Endothelial cell of umbilical vein (primary cell): ENCODE data around the gene STK32C. TPM values are rescaled to one million over a fixed set of nuclear protein-coding genes. Genes with fewer than 3 reads are reported as not detected.

ENCODE experiments used
- BruUV-seq: library from RNA; stranded (reverse); fragments of 400-500 nt; replicated peaks from 2 replicates; lab custom pipeline; 2021; lab: Mats Ljungman, UMichigan
- CTCF ChIA-PET: fragments of 300-600, 350-600 bp; sonication (Branson Sonifier 250); formaldehyde crosslinking; loops from one replicate; lab custom pipeline; 2021; ENCODE audit warnings: antibody characterized with exemption, inconsistent platforms; lab: Charles Lee
- POLR2A ChIA-PET: fragments of 300-600, 350-600 bp; sonication (Branson Sonifier 250); formaldehyde crosslinking; loops from one replicate; lab custom pipeline; 2021; ENCODE audit warnings: antibody characterized with exemption, inconsistent platforms; lab: Charles Lee
- DNase-seq: peaks from one replicate; pipeline ENCODE4 v3.0.0-alpha.2; 2011; ENCODE audit warnings: low read depth, low spot score
- FAIRE-seq: peaks from 2 replicates; lab custom pipeline; 2011; peaks lifted over from hg19 to GRCh38; lab: Jason Lieb, UNC
- H2AFZ ChIP-seq: 2 replicates; pipeline ENCODE4 v1.6.0; 2012; ENCODE audit warnings: low read depth, low read length, control low read depth, inconsistent platforms
- H3K27ac ChIP-seq: 2 replicates; pipeline ENCODE4 v1.5.1; 2011; ENCODE audit warnings: low read depth, mild to moderate bottlenecking, control low read depth, low read length, moderate library complexity; ENCODE audit not compliant: insufficient read depth
- H3K27me3 ChIP-seq, 2 experiments: 2 replicates each; pipeline versions ENCODE4 v1.6.0 to v1.6.1; 2011; ENCODE audit warnings: low read length in 2 of 2, mixed read lengths in 1 of 2; ENCODE audit not compliant: control insufficient read depth in 2 of 2, insufficient read depth in 2 of 2
- H3K36me3 ChIP-seq, 2 experiments: 2 replicates in 1 of 2; 3 replicates in 1 of 2; pipeline ENCODE4 v1.5.1; 2011; ENCODE audit warnings: low read length in 2 of 2, mild to moderate bottlenecking in 1 of 2, moderate library complexity in 1 of 2; ENCODE audit not compliant: control insufficient read depth in 2 of 2, insufficient read depth in 2 of 2; ENCODE audit errors: extremely low read depth in 1 of 2
- H3K4me1 ChIP-seq: 3 replicates; pipeline ENCODE4 v1.5.1; 2011; ENCODE audit warnings: mild to moderate bottlenecking, low read length; ENCODE audit not compliant: control insufficient read depth, insufficient read depth; ENCODE audit errors: extremely low read depth
- H3K4me2 ChIP-seq: 2 replicates; pipeline ENCODE4 v1.6.1; 2011; ENCODE audit warnings: low read length, control low read depth, mixed read lengths; ENCODE audit not compliant: insufficient read depth
- H3K4me3 ChIP-seq, 3 experiments: fragments of 200-600 bp in 1 of 3; sonication (generic), shearing (Covaris generic) in 1 of 3; replicated peaks in 1 of 3; 2 replicates each; pipeline ENCODE4 v1.5.1; 2011 to 2016; ENCODE audit warnings: control low read depth in 3 of 3, low read length in 3 of 3, mild to moderate bottlenecking in 2 of 3, inconsistent platforms in 1 of 3, low read depth in 1 of 3, moderate library complexity in 1 of 3; ENCODE audit not compliant: insufficient read depth in 1 of 3
- H3K79me2 ChIP-seq: 2 replicates; pipeline ENCODE4 v1.6.0; 2012; ENCODE audit warnings: low read length, inconsistent platforms; ENCODE audit not compliant: control insufficient read depth, insufficient read depth
- H3K9ac ChIP-seq: replicated peaks from 2 replicates; pipeline ENCODE3; 2011; ENCODE audit warnings: low read length, control low read depth; ENCODE audit not compliant: insufficient read depth; ENCODE audit errors: extremely low read depth
- H3K9me1 ChIP-seq: replicated peaks from 3 replicates; pipeline ENCODE4 v1.6.0; 2011; ENCODE audit warnings: mild to moderate bottlenecking, low read length; ENCODE audit not compliant: control insufficient read depth, insufficient read depth; ENCODE audit errors: extremely low read depth
- H3K9me3 ChIP-seq: replicated peaks from 2 replicates; pipeline ENCODE4 v1.5.1; 2012; ENCODE audit warnings: low read length, inconsistent platforms; ENCODE audit not compliant: control insufficient read depth, insufficient read depth
- H4K20me1 ChIP-seq: replicated peaks from 2 replicates; pipeline ENCODE3; 2011; ENCODE audit warnings: mild to moderate bottlenecking, low read length; ENCODE audit not compliant: control insufficient read depth, insufficient read depth; ENCODE audit errors: extremely low read depth
- EZH2 ChIP-seq: IDR thresholded peaks from 2 replicates; pipeline ENCODE4 v1.6.1; 2012; ENCODE audit warnings: borderline replicate concordance, low read depth, mild to moderate bottlenecking, moderate library complexity, low read length, inconsistent platforms; ENCODE audit not compliant: severe bottlenecking
- FOS ChIP-seq: IDR thresholded peaks from 2 replicates; pipeline ENCODE4 v1.6.1; 2011; ENCODE audit warnings: mild to moderate bottlenecking, low read length, moderate library complexity, borderline replicate concordance; ENCODE audit not compliant: insufficient read depth
- GATA2 ChIP-seq: IDR thresholded peaks from 2 replicates; pipeline ENCODE4 v1.7.0; 2011; ENCODE audit warnings: low read depth, mild to moderate bottlenecking, moderate library complexity, mixed read lengths, low read length; ENCODE audit not compliant: insufficient read length, insufficient read depth
- JUN ChIP-seq: IDR thresholded peaks from 2 replicates; pipeline ENCODE4 v1.6.1; 2011; ENCODE audit warnings: borderline replicate concordance, low read depth; ENCODE audit not compliant: insufficient read length, insufficient read depth
- MYC ChIP-seq: IDR thresholded peaks from one replicate; pipeline ENCODE4 v1.6.1; 2011; ENCODE audit warnings: mild to moderate bottlenecking, low read depth, low read length
- POLR2A ChIP-seq: IDR thresholded peaks from 2 replicates; pipeline ENCODE4 v1.6.1; 2012; ENCODE audit warnings: low read depth, mild to moderate bottlenecking, control low read depth, low read length
- POLR2AphosphoS5 ChIP-seq: IDR thresholded peaks from 2 replicates; pipeline ENCODE4 v1.6.1; 2012; ENCODE audit warnings: low read depth, mild to moderate bottlenecking, control low read depth, low read length, moderate library complexity; ENCODE audit not compliant: insufficient read depth
- dilution Hi-C: fragments of 300-500 bp; cut with MboI; formaldehyde crosslinking; loops from one replicate; pipeline ENCODE4 v1.15.0; 2019; ENCODE audit warnings: low sequenced_read_pairs; ENCODE audit not compliant: extremely low pct_ligation_motif_present
- intact Hi-C: fragments of 100-400 bp; cut with micrococcal nuclease; formaldehyde crosslinking; loops from one replicate; pipeline ENCODE4 v1.10.0; 2022
- polyA plus RNA-seq, 4 experiments: library from polyadenylated mRNA; depleted of rRNA in 3 of 4; stranded (reverse) in 3 of 4; unstranded in 1 of 4; fragments of >200 nt; gene quantifications; 2 replicates each; pipeline versions ENCODE4 v1.2.1 to v1.2.3, GENCODE V29; 2011 to 2012; ENCODE audit warnings: missing spikeins in 1 of 4
- total RNA-seq: library from RNA; stranded (reverse); gene quantifications from 2 replicates; pipeline ENCODE4 v1.2.3, GENCODE V29; 2021
- TF ChIP-seq, protein P1 (sequence below): IDR thresholded peaks from 2 replicates; pipeline ENCODE4 v1.6.1; 2011; ENCODE audit not compliant: insufficient read depth, insufficient read length
- TF ChIP-seq, protein P2 (sequence below), 2 donors: IDR thresholded peaks; 1 replicate in 1 of 2; 2 replicates in 1 of 2; pipeline ENCODE4 v1.5.1; 2011; ENCODE audit warnings: low read length in 2 of 2, mild to moderate bottlenecking in 2 of 2, moderate library complexity in 2 of 2, control low read depth in 1 of 2, inconsistent platforms in 1 of 2, low read depth in 1 of 2; ENCODE audit not compliant: insufficient read depth in 1 of 2; ENCODE audit errors: extremely low read depth in 1 of 2

STK32C gene
- total and polyA plus RNA-seq, 2 donors (not counting 3 experiments of a cell fraction or from before 2014, with no cell fraction given): 5.4 to 14.1 TPM

DNA sequence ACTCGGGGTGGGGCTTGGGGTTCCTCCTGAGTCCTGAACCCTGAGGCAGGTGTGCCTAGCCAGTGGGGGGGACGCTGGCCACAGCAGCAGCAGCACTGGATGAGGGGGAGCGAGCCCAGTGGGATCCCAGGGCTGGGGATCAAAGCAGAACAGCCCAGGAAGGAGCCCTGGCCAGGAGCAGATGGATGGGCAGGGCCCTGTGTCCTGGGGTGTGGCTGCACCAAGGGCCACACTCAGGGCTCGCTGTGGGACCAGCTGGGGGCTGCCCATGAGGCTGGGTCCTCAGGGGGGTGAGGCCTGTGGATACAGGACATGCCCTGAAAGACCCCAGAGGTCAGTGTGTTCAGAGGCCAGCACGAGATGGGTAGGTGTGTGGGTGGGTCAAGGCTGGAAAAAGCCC is 50.9 kb downstream of the STK32C start:
- dilution Hi-C loops: no loop called here
- Histone ChIP-seq H3K4me2 (no peak overlapping the region), H3K27ac (no peak overlapping the region), H4K20me1 (no peaks in the 10 kb centered on the region), H3K79me2 (no peaks in the 10 kb centered on the region), H3K9me1 (no peaks in the 10 kb centered on the region), H3K9ac (no peak overlapping the region), H2AFZ (no peak overlapping the region), H3K4me3 (no peak overlapping the region), H3K9me3 (no peaks in the 10 kb centered on the region), H3K4me1 (no peaks in the 10 kb centered on the region), H3K27me3 (no peaks in the 10 kb centered on the region), H3K36me3 (no peaks in the 10 kb centered on the region)
- FAIRE-seq (no peak), DNase-seq (no peak)
- TF ChIP-seq FOS (no peak), GATA2 (no peak), JUN (no peak), EZH2 (no peak), POLR2AphosphoS5 (no peak), MYC (no peak), POLR2A (no peak)
- TF ChIP-seq, protein P1, sequence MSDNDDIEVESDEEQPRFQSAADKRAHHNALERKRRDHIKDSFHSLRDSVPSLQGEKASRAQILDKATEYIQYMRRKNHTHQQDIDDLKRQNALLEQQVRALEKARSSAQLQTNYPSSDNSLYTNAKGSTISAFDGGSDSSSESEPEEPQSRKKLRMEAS: no peak
- TF ChIP-seq, protein P2, sequence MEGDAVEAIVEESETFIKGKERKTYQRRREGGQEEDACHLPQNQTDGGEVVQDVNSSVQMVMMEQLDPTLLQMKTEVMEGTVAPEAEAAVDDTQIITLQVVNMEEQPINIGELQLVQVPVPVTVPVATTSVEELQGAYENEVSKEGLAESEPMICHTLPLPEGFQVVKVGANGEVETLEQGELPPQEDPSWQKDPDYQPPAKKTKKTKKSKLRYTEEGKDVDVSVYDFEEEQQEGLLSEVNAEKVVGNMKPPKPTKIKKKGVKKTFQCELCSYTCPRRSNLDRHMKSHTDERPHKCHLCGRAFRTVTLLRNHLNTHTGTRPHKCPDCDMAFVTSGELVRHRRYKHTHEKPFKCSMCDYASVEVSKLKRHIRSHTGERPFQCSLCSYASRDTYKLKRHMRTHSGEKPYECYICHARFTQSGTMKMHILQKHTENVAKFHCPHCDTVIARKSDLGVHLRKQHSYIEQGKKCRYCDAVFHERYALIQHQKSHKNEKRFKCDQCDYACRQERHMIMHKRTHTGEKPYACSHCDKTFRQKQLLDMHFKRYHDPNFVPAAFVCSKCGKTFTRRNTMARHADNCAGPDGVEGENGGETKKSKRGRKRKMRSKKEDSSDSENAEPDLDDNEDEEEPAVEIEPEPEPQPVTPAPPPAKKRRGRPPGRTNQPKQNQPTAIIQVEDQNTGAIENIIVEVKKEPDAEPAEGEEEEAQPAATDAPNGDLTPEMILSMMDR (IDR thresholded peaks at IDR 0.05; ENCODE audit: extremely low read depth in 1 of 2, insufficient read depth in 1 of 2, low read depth in 1 of 2, low read length in 2 of 2): no peak
- CTCF ChIA-PET: no interaction called here
- BruUV-seq: no TSS peak
- POLR2A ChIA-PET: no interaction called here
- intact Hi-C loops: no loop called here
